Gastroesophageal sphincter (tissue), 4 donors: Measurements from ENCODE around the gene FMO4. TPM values are rescaled to one million over a fixed set of nuclear protein-coding genes. Genes with fewer than 3 reads are reported as not detected.
"Not testable (repeated sequence)": the region's sequence is repeated elsewhere in the genome, so short reads cannot be mapped to it uniquely, and the experiment has no call there.

ENCODE experiments used
- ATAC-seq: fragments of 150-250 bp; one replicate; pipeline ENCODE4 v1.9.1; 2016; ENCODE audit warnings: mild to moderate bottlenecking, moderate library complexity
- H3K27ac ChIP-seq, 4 donors: fragments of 200-600 bp; sonication (generic) in 3 of 4; 1 replicate in 3 of 4; 2 replicates in 1 of 4; pipeline ENCODE4 v1.5.1; 2016 to 2019
- H3K27me3 ChIP-seq: fragments of 200-600 bp; sonication (generic); one replicate; pipeline ENCODE4 v1.5.1; 2019
- H3K36me3 ChIP-seq, 2 donors: fragments of 200-600 bp; sonication (generic); one replicate each; pipeline ENCODE4 v1.5.1; 2019; ENCODE audit warnings: control low read depth in 1 of 2
- H3K4me1 ChIP-seq, 3 donors: fragments of 200-600 bp; sonication (generic); 1 replicate in 2 of 3; 2 replicates in 1 of 3; pipeline ENCODE4 v1.5.1; 2016 to 2019; ENCODE audit warnings: control low read depth in 2 of 3
- H3K4me3 ChIP-seq, 2 donors: fragments of 200-600 bp; sonication (generic); one replicate each; pipeline ENCODE4 v1.5.1; 2019; ENCODE audit warnings: mild to moderate bottlenecking in 1 of 2, moderate library complexity in 1 of 2
- H3K9me3 ChIP-seq, 3 donors: fragments of 200-600 bp; sonication (generic); one replicate each; pipeline ENCODE4 v1.5.1; 2017 to 2019; ENCODE audit warnings: control low read depth in 2 of 3
- EP300 ChIP-seq: sonication (generic); formaldehyde crosslinking; IDR thresholded peaks from one replicate; pipeline ENCODE4 v1.6.1; 2017; ENCODE audit warnings: antibody characterized with exemption, mild to moderate bottlenecking
- POLR2A ChIP-seq, 2 donors: fragments of 450-650 bp; IDR thresholded peaks; one replicate each; pipeline ENCODE4 v1.6.1; 2017; ENCODE audit warnings: antibody characterized with exemption in 2 of 2, mild to moderate bottlenecking in 2 of 2, moderate library complexity in 1 of 2
- POLR2AphosphoS5 ChIP-seq: sonication (generic); formaldehyde crosslinking; IDR thresholded peaks from one replicate; pipeline ENCODE4 v1.6.1; 2017; ENCODE audit warnings: antibody characterized with exemption
- WGBS, 2 donors: methylation state at CpG; one replicate each; pipeline ENCODE4 v1.1.5; 2018; ENCODE audit warnings: low coverage in 1 of 2; 5-methylcytosine and 5-hydroxymethylcytosine counted together
- total RNA-seq, 4 donors: library from RNA; depleted of rRNA; stranded (reverse); fragments of >200 nt; gene quantifications; one replicate each; pipeline ENCODE4 v1.1.0, GENCODE V29; 2016
- TF ChIP-seq, protein P1 (sequence below), 4 experiments: fragments of 200-600 bp in 2 of 4; fragments of 450-650 bp in 2 of 4; sonication (generic) in 1 of 4; IDR thresholded peaks; one replicate each; pipeline ENCODE4 v1.5.1; 2017 to 2019; ENCODE audit warnings: antibody characterized with exemption in 4 of 4, mild to moderate bottlenecking in 2 of 4, moderate library complexity in 2 of 4

The FMO4 gene
- total RNA-seq, 4 donors from 2014 or later, result 0.54 to 2.7 (median 1.4) TPM

DNA sequence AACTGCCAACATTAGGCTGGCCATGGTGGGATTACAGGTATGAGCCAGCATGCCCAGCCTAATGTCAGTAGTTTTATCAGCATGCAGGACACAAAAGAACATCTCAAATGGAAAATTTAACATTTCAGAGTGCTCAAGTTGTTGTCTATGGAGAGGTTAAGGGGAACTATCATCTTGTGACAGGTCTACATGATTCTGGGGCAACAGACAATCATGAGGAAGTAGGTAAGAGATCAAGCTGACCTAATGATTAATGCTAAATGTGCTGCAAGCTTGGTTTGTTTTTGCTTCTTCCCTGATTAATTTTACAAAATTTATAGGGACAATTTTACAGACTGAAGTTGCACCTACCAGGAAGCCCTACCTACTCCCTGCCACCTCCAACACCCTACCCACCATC lies 36.6 kb downstream of the FMO4 start:
- Histone ChIP-seq H3K4me3 (no peak overlapping the region), H3K27me3 (no peaks in the 10 kb centered on the region)
- no peak for ATAC-seq

DNA sequence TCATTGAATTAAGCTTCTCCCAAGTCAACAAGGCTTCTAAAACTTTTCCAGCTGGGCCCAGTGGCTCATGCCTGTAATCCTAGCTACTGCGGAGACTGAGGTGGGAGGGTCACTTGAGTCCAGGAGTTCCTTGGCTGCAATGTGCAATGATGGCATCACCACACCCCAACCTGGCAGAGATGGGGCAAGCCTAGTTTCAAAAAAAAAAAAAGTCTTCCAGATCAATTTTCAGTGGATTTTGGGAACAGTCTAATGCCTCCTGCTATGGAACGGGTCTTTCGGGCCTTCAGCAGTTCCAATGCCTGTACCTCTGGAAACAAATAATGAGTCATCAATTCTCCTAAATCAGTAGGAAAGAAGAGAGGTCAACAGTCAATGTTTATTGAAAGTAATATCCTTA lies 38.0 kb downstream of the FMO4 start:
- ATAC-seq, result no peak
- WGBS, 2 donors, result 81 to 90% methylated on average over 3 of the region's 3 CpGs

More for the DNA sequence above, 36.6 kb downstream of the FMO4 start:
- TF ChIP-seq, protein P1, sequence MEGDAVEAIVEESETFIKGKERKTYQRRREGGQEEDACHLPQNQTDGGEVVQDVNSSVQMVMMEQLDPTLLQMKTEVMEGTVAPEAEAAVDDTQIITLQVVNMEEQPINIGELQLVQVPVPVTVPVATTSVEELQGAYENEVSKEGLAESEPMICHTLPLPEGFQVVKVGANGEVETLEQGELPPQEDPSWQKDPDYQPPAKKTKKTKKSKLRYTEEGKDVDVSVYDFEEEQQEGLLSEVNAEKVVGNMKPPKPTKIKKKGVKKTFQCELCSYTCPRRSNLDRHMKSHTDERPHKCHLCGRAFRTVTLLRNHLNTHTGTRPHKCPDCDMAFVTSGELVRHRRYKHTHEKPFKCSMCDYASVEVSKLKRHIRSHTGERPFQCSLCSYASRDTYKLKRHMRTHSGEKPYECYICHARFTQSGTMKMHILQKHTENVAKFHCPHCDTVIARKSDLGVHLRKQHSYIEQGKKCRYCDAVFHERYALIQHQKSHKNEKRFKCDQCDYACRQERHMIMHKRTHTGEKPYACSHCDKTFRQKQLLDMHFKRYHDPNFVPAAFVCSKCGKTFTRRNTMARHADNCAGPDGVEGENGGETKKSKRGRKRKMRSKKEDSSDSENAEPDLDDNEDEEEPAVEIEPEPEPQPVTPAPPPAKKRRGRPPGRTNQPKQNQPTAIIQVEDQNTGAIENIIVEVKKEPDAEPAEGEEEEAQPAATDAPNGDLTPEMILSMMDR (IDR thresholded peaks at IDR 0.05), result no peak
- TF ChIP-seq POLR2A (IDR thresholded peaks at IDR 0.05), result no peak
- no peak for TF ChIP-seq POLR2AphosphoS5
- no peak for TF ChIP-seq EP300
- no peaks in the 10 kb centered on the region for H3K4me1 ChIP-seq
- no peaks in the 10 kb centered on the region for H3K36me3 ChIP-seq
- H3K27ac ChIP-seq, result no peak overlapping the region
- H3K9me3 ChIP-seq, result peaks cover 0 to 5% (median 0%) of the 10 kb centered on the region in 3 donors

DNA sequence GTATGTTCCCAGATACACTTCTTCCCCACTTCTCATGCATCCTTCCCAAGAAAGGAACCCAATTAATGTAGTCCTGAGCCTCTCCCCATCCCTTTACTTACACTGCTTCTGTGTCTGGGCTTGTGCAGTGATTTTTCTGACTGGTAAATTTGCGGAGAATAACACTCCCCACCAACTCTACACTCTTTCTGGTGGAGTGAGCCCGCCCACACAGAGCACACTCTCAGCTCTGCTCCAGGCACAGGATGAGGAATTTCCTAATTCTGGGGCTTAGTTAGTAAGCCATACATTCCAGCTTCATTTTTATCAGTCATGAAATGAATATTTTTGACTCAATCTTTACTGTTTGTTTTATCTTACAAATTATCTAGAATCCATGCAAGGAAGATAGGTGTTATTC lies 38.6 kb downstream of the FMO4 start:
- H3K9me3 ChIP-seq, result peaks cover 0 to 5% (median 0%) of the 10 kb centered on the region in 3 donors
- no peak for ATAC-seq
- no peak overlapping the region for H3K27ac ChIP-seq
- no peak overlapping the region for H3K4me3 ChIP-seq
- H3K36me3 ChIP-seq, result no peaks in the 10 kb centered on the region
- WGBS, 2 donors, result 82 to 100% methylated on average over 1 to 2 of the region's 2 CpGs
- H3K27me3 ChIP-seq, result no peaks in the 10 kb centered on the region
- TF ChIP-seq POLR2AphosphoS5, result no peak
- TF ChIP-seq, protein P1 (IDR thresholded peaks at IDR 0.05), result no peak
- TF ChIP-seq POLR2A (IDR thresholded peaks at IDR 0.05), result no peak
- TF ChIP-seq EP300, result no peak
- H3K4me1 ChIP-seq, result no peaks in the 10 kb centered on the region

More for the DNA sequence above, 38.0 kb downstream of the FMO4 start:
- Histone ChIP-seq H3K36me3 (no peaks in the 10 kb centered on the region), H3K27ac (no peak overlapping the region), H3K4me3 (no peak overlapping the region), H3K27me3 (no peaks in the 10 kb centered on the region), H3K4me1 (no peaks in the 10 kb centered on the region), H3K9me3 (peaks cover 0 to 5% (median 0%) of the 10 kb centered on the region in 3 donors)
- TF ChIP-seq POLR2A (IDR thresholded peaks at IDR 0.05) (no peak), POLR2AphosphoS5 (no peak)
- TF ChIP-seq, protein P1 (IDR thresholded peaks at IDR 0.05), result no peak

DNA sequence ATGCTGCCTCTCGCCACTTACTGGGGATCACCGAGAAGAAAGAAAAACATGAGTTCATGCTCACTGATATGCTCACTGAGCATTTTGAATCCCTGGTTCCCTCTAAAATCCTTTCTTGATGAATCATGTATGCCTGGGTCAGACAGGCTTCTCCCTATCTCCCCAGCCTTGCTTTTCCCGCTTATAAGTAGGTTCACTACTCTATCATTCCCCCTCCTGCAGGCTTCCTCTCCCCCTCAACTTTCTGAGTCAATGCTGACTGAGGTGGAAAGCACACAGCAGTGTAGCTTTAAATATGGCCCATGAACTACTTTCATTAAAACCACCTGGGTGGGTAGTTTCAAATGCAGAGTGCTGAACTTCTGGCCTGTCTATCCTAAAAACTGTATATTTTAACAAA lies 41.7 kb downstream of the FMO4 start:
- Histone ChIP-seq H3K9me3 (no peaks in the 10 kb centered on the region), H3K36me3 (no peaks in the 10 kb centered on the region), H3K27me3 (no peaks in the 10 kb centered on the region), H3K4me3 (no peak overlapping the region), H3K4me1 (no peaks in the 10 kb centered on the region), H3K27ac (no peak overlapping the region)
- TF ChIP-seq, protein P1 (IDR thresholded peaks at IDR 0.05), result no peak
- TF ChIP-seq EP300 (no peak), POLR2AphosphoS5 (no peak), POLR2A (IDR thresholded peaks at IDR 0.05) (no peak)
- no peak for ATAC-seq
- 62 to 72% methylated on average over 2 to 3 of the region's 3 CpGs for WGBS, 2 donors

DNA sequence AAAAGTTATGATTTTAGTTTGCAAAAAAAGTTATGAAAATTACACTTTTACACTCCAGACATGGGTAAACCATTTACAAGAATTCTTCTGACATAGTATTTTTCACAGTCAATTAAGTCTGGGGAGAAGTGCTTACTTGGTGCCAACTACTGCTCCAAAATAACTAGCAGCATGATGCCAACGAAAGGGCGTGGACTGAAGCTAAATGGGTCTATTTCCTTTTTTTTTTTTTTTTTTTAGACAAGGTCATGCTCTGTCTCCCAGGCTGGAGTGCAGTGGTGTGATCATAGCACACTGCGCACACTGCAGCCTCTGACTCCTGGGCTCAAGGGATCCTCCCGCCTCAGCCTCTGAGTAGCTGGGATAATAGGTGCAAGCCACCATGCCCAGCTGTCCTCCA lies 43.2 kb downstream of the FMO4 start:
- no peaks in the 10 kb centered on the region for H3K9me3 ChIP-seq
- no peak for TF ChIP-seq POLR2A (IDR thresholded peaks at IDR 0.05)
- TF ChIP-seq EP300, result no peak
- TF ChIP-seq, protein P1 (IDR thresholded peaks at IDR 0.05), result no peak
- no peak for TF ChIP-seq POLR2AphosphoS5
- no peak overlapping the region for H3K4me3 ChIP-seq
- H3K4me1 ChIP-seq, result no peaks in the 10 kb centered on the region
- no peaks in the 10 kb centered on the region for H3K36me3 ChIP-seq
- 80 to 88% methylated on average over 1 to 4 of the region's 4 CpGs for WGBS, 2 donors
- H3K27me3 ChIP-seq, result no peaks in the 10 kb centered on the region
- no peak overlapping the region for H3K27ac ChIP-seq
- ATAC-seq, result no peak

DNA sequence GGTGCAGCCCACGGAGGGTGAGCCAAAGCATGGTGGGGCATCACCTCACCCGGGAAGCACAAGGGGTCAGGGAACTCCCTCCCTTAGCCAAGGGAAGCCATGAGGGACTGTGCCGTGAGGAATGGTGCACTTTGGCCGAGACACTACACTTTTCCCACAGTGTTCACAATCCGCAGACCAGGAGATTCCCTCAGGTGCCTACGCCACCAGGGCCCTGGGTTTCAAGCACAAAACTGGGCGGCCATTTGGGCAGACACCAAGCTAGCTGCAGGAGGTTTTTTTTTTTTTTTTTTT lies 45.3 kb downstream of the FMO4 start:
- H3K36me3 ChIP-seq, H3K27me3 ChIP-seq, H3K9me3 ChIP-seq, ATAC-seq, H3K4me3 ChIP-seq, H3K4me1 ChIP-seq, H3K27ac ChIP-seq: not testable (repeated sequence)
- WGBS, 2 donors, result 89% methylated on average over 7 of the region's 7 CpGs; no CpG with 5 or more reads in 1 of the 2 donors

DNA sequence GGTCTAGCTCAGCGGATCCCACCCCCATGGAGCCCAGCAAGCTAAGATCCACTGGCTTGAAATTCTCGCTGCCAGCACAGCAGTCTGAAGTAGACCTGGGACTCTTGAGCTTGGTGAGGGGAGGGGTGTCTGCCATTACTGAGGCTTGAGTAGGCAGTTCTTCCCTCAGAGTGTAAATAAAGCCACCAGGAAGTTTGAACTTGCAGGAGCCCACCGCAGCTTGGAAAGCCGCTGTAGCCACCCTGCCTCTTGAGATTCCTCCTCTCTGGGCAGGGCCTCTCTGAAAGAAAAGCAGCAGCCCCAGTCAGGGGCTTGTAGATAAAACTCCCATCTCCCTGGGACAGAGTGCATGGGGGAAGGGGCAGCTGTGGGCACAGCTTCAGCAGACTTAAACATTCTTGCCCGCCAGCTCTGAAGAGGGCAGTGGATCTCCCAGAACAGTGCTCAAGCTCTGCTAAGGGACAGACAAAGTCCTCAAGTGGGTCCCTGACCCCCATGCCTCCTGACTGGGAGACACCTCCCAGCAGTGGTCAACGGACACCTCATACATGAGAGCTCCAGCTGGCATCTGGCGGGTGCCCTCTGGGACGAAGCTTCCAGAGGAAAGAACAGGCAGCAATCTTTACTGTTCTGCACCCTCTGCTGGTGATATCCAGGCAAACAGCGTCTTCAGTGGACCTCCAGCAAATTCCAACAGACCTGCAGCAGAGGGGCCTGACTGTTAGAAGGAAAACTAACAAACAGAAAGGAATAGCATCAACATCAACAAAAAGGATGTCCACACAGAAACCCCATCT lies 45.9 kb downstream of the FMO4 start:
- not testable (repeated sequence) for H3K9me3 ChIP-seq, H3K4me3 ChIP-seq, H3K27me3 ChIP-seq, H3K36me3 ChIP-seq, H3K27ac ChIP-seq, H3K4me1 ChIP-seq, ATAC-seq
- WGBS, 2 donors, result 100% methylated on average over 1 of the region's 9 CpGs; no CpG with 5 or more reads in 1 of the 2 donors
